Epithelial cell of proximal tubule (primary cell): ENCODE measurements around the gene WDR5B. TPM values are rescaled to one million over a fixed set of nuclear protein-coding genes. Genes with fewer than 3 reads are reported as not detected.

ENCODE experiments used
- DNase-seq: peaks from one replicate; pipeline ENCODE4 v3.0.0-alpha.2; 2011; ENCODE audit warnings: low read depth
- H3K4me3 ChIP-seq: 2 replicates; pipeline ENCODE4 v1.5.1; 2011; ENCODE audit warnings: low read depth, mild to moderate bottlenecking, low read length
- total RNA-seq: library from RNA; depleted of rRNA; stranded (reverse); fragments of >200 nt; gene quantifications from 2 replicates; pipeline ENCODE4 v1.2.3, GENCODE V29; 2015
- TF ChIP-seq, protein P1 (sequence below): conservative IDR thresholded peaks from 2 replicates; pipeline ENCODE4 v1.5.1; 2012; ENCODE audit warnings: low read depth, mild to moderate bottlenecking, low read length

The WDR5B gene
- total RNA-seq, 1 donor from 2014 or later: 1.3 TPM

DNA sequence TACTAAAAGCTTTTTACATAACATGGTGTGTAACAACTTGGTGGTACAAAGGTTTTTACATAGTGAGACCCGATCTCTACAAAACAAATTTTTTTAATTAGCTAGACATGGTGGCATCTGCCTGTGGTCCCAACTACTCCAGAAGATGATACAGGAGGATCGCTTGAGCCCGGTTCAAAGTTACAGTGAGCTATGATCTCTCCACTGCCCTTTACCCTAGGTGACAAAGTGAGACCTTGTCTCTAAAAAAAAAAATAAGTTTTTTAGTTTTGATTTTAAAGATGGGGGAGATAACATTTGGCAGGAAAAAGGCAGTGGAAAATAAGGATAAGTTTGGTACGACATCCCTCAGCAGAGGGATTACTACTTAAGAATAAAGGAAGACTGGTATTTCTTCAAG, 26.0 kb downstream of the WDR5B start:
- no peak overlapping the region for H3K4me3 ChIP-seq
- no peak for DNase-seq
- TF ChIP-seq, protein P1, sequence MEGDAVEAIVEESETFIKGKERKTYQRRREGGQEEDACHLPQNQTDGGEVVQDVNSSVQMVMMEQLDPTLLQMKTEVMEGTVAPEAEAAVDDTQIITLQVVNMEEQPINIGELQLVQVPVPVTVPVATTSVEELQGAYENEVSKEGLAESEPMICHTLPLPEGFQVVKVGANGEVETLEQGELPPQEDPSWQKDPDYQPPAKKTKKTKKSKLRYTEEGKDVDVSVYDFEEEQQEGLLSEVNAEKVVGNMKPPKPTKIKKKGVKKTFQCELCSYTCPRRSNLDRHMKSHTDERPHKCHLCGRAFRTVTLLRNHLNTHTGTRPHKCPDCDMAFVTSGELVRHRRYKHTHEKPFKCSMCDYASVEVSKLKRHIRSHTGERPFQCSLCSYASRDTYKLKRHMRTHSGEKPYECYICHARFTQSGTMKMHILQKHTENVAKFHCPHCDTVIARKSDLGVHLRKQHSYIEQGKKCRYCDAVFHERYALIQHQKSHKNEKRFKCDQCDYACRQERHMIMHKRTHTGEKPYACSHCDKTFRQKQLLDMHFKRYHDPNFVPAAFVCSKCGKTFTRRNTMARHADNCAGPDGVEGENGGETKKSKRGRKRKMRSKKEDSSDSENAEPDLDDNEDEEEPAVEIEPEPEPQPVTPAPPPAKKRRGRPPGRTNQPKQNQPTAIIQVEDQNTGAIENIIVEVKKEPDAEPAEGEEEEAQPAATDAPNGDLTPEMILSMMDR: no peak

DNA sequence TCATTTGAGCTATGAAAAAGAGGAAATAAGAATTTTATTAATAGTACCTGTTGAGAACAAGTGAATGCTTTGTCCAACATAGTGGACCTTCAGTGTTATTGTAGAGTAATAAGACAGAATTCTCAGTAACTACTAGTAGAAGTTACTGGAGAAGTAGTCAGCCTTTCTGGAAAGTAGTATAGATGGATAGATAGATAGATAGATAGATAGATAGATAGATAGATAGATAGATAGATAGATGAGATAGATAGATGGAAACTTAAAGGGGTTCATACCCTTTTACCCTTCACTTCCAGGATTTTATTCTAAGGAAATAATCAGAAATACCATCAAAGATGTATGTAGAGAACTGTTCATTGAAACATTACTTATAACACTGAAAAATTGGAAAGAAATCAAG, 26.7 kb downstream of the WDR5B start:
- TF ChIP-seq, protein P1: no peak
- H3K4me3 ChIP-seq: no peak overlapping the region
- no peak for DNase-seq

DNA sequence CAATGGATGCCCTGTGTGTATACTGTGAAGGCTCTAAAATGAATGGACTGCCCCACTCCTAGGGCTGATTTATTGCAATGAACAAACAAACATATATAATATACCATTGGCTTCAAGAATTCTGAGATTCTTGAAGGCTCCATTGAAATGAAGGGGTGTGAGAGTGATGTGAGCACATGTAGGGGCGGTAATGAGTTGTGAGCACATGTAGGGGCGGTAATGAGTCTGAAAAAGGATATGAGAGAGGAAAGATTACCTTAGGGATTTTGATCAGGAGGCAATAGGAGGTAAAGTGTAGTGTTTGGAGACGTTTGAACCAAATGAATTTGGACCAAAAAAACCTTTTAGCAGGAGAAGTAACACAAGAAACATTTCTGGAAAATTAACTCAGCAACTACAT, 28.2 kb downstream of the WDR5B start:
- TF ChIP-seq, protein P1: no peak
- H3K4me3 ChIP-seq: no peak overlapping the region
- DNase-seq: no peak

DNA sequence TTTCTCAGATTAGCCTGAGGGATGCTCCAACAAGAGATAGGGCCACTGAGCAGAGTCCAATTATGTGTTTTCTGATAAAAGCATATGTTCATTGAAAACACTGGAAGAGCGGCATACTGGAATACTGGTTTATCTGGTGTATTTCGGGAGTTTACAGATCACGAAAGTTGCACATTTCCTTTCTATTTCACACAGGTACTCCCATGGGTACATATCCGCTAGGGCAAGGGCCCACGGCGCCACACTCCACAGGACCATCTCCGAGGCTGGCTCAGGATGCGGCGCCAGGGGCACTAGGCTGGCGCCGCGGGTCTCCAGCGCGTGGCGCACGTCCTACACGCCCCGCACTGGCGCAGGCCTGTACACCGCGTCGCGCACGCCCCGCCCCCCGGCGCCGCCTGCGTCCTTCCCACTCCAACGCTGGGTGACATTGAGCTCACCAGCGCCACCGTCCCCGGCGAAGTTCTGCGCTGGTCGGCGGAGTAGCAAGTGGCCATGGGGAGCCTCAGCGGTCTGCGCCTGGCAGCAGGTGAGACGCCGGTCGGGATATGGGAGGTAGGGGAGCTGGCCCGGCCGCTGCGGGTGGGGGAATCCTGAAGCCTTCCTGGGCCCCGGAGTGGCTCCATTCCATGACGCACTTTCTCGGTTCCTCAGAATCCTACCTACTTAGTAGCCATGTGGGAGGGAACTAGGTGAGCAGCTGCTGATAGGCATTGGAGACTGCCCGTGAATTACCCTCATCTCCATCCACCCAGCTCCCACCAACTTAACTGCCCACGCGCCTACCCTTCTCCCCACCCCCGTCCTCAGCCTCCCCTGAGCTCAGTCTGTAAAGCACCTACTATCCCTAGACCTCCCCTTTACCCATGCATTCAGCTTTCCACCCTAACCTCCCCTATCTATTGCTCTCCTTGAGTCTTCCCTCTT, 31.8 kb downstream of the WDR5B start, which contains the start of gene FAM162A:
Gene FAM162A, plus strand, starts transcription at position 412 of the 927 bp plus-strand sequence. Its CDS starts 84 bp downstream, at position 496.
- DNase-seq: no peak
- TF ChIP-seq, protein P1: peak; percentile 47
- peak within 1 kb of the TSS; percentile 81 for H3K4me3 ChIP-seq

DNA sequence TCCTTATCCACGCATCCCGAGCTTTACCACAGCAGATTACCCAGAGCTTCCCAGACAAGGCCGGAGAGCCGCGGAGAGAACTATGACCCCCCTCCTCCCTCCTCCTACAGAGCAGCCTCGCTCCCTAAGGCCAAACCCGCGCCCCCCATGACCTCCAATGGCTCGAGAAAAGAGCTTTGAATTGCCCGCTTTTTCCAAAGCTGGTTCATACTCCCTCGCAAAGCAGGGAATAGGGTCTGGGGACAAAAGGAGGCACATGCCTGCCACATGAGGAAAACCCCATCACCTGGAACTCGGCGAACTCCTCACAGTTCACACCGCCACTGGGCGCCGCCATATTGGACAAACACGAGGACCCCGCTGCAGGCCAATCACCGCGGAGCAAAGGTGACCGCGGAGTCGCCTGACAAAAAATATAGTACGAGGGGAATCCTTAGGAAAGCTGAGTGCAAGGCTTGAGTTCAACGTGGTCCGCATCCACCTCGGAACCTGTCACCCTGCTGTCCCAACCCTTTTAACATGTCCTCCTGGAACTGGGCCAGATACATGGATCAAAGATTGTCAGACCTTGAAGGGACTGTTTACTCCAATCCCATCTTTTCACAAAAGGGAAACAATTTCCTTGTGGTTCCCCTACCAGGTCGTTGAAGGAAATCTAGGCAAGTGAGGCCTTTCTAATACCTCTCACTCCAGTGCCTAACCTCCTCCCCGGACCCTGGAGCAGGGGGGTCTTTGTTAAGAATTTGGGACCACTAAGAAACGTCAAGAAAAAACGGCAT, 32.8 kb downstream of the WDR5B start, which contains the start of gene MIX23:
Gene MIX23, minus strand, starts transcription at position 344 of the 779 bp plus-strand sequence. Its CDS starts 7 bp downstream, at position 337.
- H3K4me3 ChIP-seq: peak within 1 kb of the TSS; percentile 81
- no peak for DNase-seq
- TF ChIP-seq, protein P1: no peak

GRCh38 chr3:122377975-122378374, 37.9 kb downstream of the WDR5B start:
- DNase-seq: no peak

More at GRCh38 chr3:122377975-122378374, 37.9 kb downstream of the WDR5B start:
- TF ChIP-seq, protein P1: no peak
- no peak overlapping the region for H3K4me3 ChIP-seq
